ENCODE measurements around the gene BST2. TPM values are rescaled to one million over a fixed set of nuclear protein-coding genes. Genes with fewer than 3 reads are reported as not detected.

BST2 gene
- total and polyA plus RNA-seq, 9 of the 15 experiments (the other 6 are each of a cell fraction or from before 2014, with no cell fraction given) = 11.2 to 232 (median 151) TPM

DNA sequence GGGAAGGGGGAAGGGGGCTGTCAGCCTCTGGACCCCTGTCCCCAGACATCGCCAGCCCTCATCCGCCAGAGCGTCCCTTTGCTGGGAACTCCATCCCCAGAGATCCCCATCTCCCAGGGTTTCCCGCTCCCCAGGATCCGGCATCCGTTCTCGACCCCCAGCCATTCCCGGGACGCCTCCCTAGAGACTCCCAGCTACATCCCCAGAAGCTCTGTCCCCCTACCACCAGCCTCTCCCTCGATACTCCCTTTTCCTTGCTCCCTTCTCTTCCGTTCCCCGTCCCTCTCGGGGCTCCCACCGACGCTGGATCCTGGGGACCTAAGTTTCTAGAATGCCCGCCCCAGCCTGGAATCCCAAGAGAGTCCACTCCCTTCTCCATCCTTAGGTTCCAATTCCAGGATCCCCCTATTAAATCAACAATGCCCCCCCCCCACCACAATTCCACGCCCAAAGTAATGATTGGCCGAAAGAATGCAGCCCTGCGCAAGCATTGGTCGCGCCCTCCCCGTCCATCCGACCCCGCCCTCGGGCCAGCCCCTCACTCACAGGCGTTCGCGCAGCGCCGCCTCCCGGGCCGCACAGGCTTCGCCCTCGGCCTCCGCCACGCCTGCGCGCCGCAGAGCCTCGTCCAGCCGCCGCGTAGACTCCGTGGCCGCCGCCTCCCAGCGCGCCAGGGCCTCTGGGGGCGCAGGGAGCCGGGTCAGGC lies 14.6 kb downstream of the BST2 start (continued):
- TF ChIP-seq PHF20 (IDR thresholded peaks at IDR 0.05; ENCODE audit: partially characterized antibody) (no peak), ZNF707 (CRISPR knock-in tag; conservative IDR thresholded peaks at IDR 0.05) (no peak), FIP1L1 (IDR thresholded peaks at IDR 0.05; ENCODE audit: low read depth, low read length, poor library complexity, severe bottlenecking) (peak; percentile 54), KLF1 (tag; IDR thresholded peaks at IDR 0.05) (peak; percentile 34; the same call in 1 of the 2 replicates), RBM14 (IDR thresholded peaks at IDR 0.05; ENCODE audit: borderline replicate concordance, insufficient read depth, low read depth, low read length) (no peak), GTF2F1 (IDR thresholded peaks at IDR 0.05; ENCODE audit: low read depth, low read length) (no peak), MCM2 (IDR thresholded peaks at IDR 0.05; ENCODE audit: low read depth) (no peak), HNRNPH1 (optimal IDR thresholded peaks at IDR 0.05; ENCODE audit: low read depth, low read length) (no peak)
- TF ChIP-seq, protein P1, sequence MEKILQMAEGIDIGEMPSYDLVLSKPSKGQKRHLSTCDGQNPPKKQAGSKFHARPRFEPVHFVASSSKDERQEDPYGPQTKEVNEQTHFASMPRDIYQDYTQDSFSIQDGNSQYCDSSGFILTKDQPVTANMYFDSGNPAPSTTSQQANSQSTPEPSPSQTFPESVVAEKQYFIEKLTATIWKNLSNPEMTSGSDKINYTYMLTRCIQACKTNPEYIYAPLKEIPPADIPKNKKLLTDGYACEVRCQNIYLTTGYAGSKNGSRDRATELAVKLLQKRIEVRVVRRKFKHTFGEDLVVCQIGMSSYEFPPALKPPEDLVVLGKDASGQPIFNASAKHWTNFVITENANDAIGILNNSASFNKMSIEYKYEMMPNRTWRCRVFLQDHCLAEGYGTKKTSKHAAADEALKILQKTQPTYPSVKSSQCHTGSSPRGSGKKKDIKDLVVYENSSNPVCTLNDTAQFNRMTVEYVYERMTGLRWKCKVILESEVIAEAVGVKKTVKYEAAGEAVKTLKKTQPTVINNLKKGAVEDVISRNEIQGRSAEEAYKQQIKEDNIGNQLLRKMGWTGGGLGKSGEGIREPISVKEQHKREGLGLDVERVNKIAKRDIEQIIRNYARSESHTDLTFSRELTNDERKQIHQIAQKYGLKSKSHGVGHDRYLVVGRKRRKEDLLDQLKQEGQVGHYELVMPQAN (IDR thresholded peaks at IDR 0.05; ENCODE audit: borderline replicate concordance) = peak; percentile 23; the same call in 1 of the 2 replicates
- TF ChIP-seq, protein P2, sequence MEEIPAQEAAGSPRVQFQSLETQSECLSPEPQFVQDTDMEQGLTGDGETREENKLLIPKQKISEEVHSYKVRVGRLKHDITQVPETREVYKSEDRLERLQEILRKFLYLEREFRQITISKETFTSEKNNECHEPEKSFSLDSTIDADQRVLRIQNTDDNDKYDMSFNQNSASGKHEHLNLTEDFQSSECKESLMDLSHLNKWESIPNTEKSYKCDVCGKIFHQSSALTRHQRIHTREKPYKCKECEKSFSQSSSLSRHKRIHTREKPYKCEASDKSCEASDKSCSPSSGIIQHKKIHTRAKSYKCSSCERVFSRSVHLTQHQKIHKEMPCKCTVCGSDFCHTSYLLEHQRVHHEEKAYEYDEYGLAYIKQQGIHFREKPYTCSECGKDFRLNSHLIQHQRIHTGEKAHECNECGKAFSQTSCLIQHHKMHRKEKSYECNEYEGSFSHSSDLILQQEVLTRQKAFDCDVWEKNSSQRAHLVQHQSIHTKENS (CRISPR knock-in tag; IDR thresholded peaks at IDR 0.05) = no peak
- TF ChIP-seq, protein P3, sequence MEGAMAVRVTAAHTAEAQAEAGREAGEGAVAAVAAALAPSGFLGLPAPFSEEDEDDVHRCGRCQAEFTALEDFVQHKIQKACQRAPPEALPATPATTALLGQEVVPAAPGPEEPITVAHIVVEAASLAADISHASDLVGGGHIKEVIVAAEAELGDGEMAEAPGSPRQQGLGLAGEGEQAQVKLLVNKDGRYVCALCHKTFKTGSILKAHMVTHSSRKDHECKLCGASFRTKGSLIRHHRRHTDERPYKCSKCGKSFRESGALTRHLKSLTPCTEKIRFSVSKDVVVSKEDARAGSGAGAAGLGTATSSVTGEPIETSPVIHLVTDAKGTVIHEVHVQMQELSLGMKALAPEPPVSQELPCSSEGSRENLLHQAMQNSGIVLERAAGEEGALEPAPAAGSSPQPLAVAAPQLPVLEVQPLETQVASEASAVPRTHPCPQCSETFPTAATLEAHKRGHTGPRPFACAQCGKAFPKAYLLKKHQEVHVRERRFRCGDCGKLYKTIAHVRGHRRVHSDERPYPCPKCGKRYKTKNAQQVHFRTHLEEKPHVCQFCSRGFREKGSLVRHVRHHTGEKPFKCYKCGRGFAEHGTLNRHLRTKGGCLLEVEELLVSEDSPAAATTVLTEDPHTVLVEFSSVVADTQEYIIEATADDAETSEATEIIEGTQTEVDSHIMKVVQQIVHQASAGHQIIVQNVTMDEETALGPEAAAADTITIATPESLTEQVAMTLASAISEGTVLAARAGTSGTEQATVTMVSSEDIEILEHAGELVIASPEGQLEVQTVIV (CRISPR knock-in tag; IDR thresholded peaks at IDR 0.05; ENCODE audit: borderline replicate concordance) = no peak
- TF ChIP-seq, protein P4, sequence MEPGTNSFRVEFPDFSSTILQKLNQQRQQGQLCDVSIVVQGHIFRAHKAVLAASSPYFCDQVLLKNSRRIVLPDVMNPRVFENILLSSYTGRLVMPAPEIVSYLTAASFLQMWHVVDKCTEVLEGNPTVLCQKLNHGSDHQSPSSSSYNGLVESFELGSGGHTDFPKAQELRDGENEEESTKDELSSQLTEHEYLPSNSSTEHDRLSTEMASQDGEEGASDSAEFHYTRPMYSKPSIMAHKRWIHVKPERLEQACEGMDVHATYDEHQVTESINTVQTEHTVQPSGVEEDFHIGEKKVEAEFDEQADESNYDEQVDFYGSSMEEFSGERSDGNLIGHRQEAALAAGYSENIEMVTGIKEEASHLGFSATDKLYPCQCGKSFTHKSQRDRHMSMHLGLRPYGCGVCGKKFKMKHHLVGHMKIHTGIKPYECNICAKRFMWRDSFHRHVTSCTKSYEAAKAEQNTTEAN (CRISPR knock-in tag; IDR thresholded peaks at IDR 0.05) = no peak
- TF ChIP-seq, protein P5, sequence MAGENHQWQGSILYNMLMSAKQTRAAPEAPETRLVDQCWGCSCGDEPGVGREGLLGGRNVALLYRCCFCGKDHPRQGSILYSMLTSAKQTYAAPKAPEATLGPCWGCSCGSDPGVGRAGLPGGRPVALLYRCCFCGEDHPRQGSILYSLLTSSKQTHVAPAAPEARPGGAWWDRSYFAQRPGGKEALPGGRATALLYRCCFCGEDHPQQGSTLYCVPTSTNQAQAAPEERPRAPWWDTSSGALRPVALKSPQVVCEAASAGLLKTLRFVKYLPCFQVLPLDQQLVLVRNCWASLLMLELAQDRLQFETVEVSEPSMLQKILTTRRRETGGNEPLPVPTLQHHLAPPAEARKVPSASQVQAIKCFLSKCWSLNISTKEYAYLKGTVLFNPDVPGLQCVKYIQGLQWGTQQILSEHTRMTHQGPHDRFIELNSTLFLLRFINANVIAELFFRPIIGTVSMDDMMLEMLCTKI (IDR thresholded peaks at IDR 0.05; ENCODE audit: partially characterized antibody) = no peak
- TF ChIP-seq, protein P6, sequence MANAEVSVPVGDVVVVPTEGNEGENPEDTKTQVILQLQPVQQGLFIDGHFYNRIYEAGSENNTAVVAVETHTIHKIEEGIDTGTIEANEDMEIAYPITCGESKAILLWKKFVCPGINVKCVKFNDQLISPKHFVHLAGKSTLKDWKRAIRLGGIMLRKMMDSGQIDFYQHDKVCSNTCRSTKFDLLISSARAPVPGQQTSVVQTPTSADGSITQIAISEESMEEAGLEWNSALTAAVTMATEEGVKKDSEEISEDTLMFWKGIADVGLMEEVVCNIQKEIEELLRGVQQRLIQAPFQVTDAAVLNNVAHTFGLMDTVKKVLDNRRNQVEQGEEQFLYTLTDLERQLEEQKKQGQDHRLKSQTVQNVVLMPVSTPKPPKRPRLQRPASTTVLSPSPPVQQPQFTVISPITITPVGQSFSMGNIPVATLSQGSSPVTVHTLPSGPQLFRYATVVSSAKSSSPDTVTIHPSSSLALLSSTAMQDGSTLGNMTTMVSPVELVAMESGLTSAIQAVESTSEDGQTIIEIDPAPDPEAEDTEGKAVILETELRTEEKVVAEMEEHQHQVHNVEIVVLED (CRISPR knock-in tag; IDR thresholded peaks at IDR 0.05) = peak; percentile 77
